Activated T-cell treated with anti-CD3 and anti-CD28 coated beads, Interleukin-2, amount 50 U/mL, for 4 hours (primary cell): ENCODE data around the gene FLVCR2. TPM values are rescaled to one million over a fixed set of nuclear protein-coding genes. Genes with fewer than 3 reads are reported as not detected.
"Not testable (repeated sequence)": the region's sequence is repeated elsewhere in the genome, so short reads cannot be mapped to it uniquely, and the experiment has no call there.

ENCODE experiments used
- ATAC-seq, 2 donors: fragments of 200-7000 bp; cut with Tn5 transposase; one replicate each; pipeline ENCODE4 v1.10.0; 2021
- DNase-seq: peaks from one replicate; pipeline ENCODE4 v3.0.0-alpha.2; 2020
- H3K27me3 Mint-ChIP-seq: one replicate; pipeline ENCODE4 v1.8.0; 2021; ENCODE audit warnings: low read depth, mixed read lengths
- H3K36me3 Mint-ChIP-seq: one replicate; pipeline ENCODE4 v1.8.0; 2022; ENCODE audit warnings: mixed read lengths; ENCODE audit not compliant: insufficient read depth
- H3K4me1 Mint-ChIP-seq: one replicate; pipeline ENCODE4 v1.8.0; 2021; ENCODE audit warnings: low read depth, mixed read lengths
- H3K4me3 Mint-ChIP-seq: one replicate; pipeline ENCODE4 v1.8.0; 2021; ENCODE audit warnings: mild to moderate bottlenecking, moderate library complexity, mixed read lengths
- H3K9me3 Mint-ChIP-seq: one replicate; pipeline ENCODE4 v1.8.0; 2021; ENCODE audit warnings: mixed read lengths
- total RNA-seq, 3 donors: library from RNA; stranded (reverse); gene quantifications; one replicate each; pipeline ENCODE4 v1.2.1, GENCODE V29; 2021

Gene FLVCR2
- total RNA-seq, 3 donors from 2014 or later = 1.5 to 5.3 (median 3.3) TPM

DNA sequence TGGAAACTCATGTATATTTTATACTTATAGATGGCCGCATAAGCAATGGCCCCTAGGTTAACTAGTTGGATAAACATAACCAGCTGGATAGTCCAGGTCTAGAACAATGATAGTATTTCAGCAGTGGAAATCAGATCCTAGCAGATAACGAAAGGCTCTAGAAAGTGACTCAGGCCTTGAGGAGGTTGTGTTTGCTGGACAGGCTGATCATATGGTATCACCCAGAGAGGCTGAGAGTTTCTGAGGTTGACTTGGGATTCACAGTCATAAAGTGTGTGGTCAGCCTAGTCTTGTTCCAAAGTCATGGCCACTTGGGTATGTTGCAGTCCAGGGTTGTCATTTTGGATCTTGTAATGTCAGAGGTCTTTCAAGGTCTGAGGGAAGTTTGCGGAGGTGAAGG lies 16.8 kb downstream of the FLVCR2 start:
- peaks cover 7% of the 10 kb centered on the region for H3K36me3 Mint-ChIP-seq
- no peaks in the 10 kb centered on the region for H3K4me1 Mint-ChIP-seq
- no peaks in the 10 kb centered on the region for H3K9me3 Mint-ChIP-seq
- H3K4me3 Mint-ChIP-seq = no peak overlapping the region
- ATAC-seq (no peak), DNase-seq (no peak)
- H3K27me3 Mint-ChIP-seq = no peaks in the 10 kb centered on the region

DNA sequence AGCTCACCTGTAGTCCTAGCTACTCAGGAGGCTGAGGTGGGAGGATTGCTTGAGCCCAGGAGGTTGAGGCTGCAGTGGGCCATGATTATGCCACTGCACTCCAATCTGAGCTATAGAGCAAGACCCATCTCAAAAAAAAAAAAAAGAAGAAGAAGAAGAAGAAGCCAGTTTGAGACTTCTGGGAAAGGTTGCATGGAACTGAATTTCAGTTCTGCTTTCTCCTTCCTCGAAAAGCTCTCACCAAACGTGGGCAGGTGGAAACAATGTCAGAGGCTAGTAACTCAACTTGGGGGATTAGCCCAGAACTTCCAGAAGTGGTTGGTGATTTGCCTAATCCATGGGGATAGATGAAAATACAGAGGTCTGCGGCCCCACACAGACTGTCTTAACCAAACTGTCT lies 18.7 kb downstream of the FLVCR2 start:
- H3K36me3 Mint-ChIP-seq = peaks cover 2% of the 10 kb centered on the region

DNA sequence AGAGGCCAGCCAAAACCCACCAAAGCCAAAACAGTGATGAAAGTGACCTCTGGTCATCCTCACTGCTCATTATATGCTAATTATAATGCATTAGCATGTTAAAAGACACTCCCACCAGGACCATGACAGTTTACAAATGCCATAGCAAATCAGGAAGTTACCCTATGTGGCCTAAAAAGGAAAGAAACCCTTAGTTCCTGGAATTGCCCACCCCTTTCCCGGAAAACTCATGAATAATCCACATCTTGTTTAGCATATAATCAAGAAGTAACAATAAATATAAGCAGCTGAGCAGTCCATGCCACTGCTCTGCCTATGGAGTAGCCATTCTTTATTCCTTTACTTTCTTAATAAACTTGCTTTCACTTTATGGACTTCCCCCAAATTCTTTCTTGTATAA lies 21.7 kb downstream of the FLVCR2 start:
- H3K36me3 Mint-ChIP-seq, ATAC-seq, H3K27me3 Mint-ChIP-seq, H3K4me1 Mint-ChIP-seq, DNase-seq, H3K9me3 Mint-ChIP-seq, H3K4me3 Mint-ChIP-seq: not testable (repeated sequence)

More for the DNA sequence above, 18.7 kb downstream of the FLVCR2 start:
- no peaks in the 10 kb centered on the region for H3K27me3 Mint-ChIP-seq
- no peaks in the 10 kb centered on the region for H3K4me1 Mint-ChIP-seq
- H3K4me3 Mint-ChIP-seq = no peak overlapping the region
- no peak for ATAC-seq
- H3K9me3 Mint-ChIP-seq = no peaks in the 10 kb centered on the region
- DNase-seq = no peak

DNA sequence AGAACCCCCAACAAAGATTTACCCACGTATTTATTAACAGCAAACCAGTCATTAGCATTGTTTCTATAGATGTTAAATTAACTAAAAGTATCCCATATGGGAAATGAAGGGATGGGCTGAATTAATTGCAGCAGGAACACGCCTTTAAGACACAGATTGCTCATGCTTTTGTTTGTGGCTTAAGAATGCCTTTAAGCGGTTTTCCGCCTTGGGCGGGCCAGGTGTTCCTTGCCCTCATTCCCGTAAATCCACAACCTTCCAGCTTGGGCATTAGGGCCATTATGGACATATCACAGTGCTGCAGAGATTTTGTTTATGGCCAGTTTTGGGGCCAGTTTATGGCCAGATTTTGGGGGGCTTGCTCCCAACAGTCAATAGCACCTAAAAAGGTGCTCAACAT lies 22.6 kb downstream of the FLVCR2 start:
- H3K4me3 Mint-ChIP-seq, H3K27me3 Mint-ChIP-seq, ATAC-seq, H3K4me1 Mint-ChIP-seq, DNase-seq, H3K9me3 Mint-ChIP-seq, H3K36me3 Mint-ChIP-seq: not testable (repeated sequence)

DNA sequence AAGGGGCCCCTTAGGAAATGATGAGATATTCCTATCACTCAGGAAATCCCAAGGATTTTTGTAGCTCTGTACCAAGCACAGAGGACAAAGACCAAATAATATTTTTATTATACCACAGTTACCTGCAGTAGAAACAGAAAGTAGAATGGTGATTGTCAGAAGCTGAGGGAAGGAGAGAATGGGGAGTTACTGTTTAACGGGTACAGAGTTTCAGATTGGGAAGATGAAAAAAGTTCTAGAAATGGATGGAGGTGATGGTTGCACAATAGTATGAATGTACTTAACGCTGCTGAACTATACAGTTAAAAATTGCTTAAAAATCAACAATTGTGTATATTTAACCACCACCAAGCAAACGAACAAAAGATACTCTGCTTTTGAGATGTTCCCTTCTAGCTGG lies 24.1 kb downstream of the FLVCR2 start:
- no peak for ATAC-seq
- Mint-ChIP-seq H3K27me3 (no peaks in the 10 kb centered on the region), H3K4me1 (no peaks in the 10 kb centered on the region), H3K9me3 (peaks cover 4% of the 10 kb centered on the region), H3K4me3 (no peak overlapping the region), H3K36me3 (peaks cover 3% of the 10 kb centered on the region)
- no peak for DNase-seq

GRCh38 chr14:75604979-75605851 lies 26.8 kb downstream of the FLVCR2 start:
- H3K9me3 Mint-ChIP-seq = peaks cover 6% of the 10 kb centered on the region
- H3K4me3 Mint-ChIP-seq = no peak overlapping the region
- ATAC-seq = no peak
- peaks cover 9% of the 10 kb centered on the region for H3K36me3 Mint-ChIP-seq
- no peak for DNase-seq
- H3K27me3 Mint-ChIP-seq = no peaks in the 10 kb centered on the region
- no peaks in the 10 kb centered on the region for H3K4me1 Mint-ChIP-seq

DNA sequence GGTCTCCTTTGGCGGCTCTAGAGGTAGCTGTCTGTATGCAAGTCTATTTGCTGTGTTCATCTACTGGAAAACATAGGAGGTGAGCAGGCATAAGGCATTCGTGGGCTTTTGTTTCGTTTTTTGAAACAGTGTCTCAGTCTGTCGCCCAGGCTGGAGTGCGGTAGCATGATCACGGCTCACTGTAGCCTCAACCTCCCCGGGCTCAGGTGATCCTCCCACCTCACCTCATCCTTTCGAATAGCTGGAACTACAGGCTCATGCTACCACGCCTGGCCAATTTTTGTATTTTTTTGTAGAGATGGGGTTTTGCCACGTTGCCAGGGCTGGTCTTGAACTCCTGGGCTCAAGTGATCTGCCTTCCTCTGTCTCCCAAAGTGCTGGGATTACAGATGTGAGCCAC lies 27.5 kb downstream of the FLVCR2 start:
- Mint-ChIP-seq H3K36me3 (peaks cover 9% of the 10 kb centered on the region), H3K9me3 (peaks cover 6% of the 10 kb centered on the region), H3K4me1 (no peaks in the 10 kb centered on the region), H3K4me3 (no peak overlapping the region), H3K27me3 (no peaks in the 10 kb centered on the region)
- ATAC-seq = no peak
- no peak for DNase-seq

- Mint-ChIP-seq H3K36me3 (peaks cover 9% of the 10 kb centered on the region), H3K27me3 (no peaks in the 10 kb centered on the region), H3K4me1 (no peaks in the 10 kb centered on the region), H3K4me3 (no peak overlapping the region), H3K9me3 (peaks cover 6% of the 10 kb centered on the region)
- no peak for DNase-seq
- no peak for ATAC-seq
These were observed 28.6 kb downstream of the FLVCR2 start for GRCh38 chr14:75607044-75607443.

DNA sequence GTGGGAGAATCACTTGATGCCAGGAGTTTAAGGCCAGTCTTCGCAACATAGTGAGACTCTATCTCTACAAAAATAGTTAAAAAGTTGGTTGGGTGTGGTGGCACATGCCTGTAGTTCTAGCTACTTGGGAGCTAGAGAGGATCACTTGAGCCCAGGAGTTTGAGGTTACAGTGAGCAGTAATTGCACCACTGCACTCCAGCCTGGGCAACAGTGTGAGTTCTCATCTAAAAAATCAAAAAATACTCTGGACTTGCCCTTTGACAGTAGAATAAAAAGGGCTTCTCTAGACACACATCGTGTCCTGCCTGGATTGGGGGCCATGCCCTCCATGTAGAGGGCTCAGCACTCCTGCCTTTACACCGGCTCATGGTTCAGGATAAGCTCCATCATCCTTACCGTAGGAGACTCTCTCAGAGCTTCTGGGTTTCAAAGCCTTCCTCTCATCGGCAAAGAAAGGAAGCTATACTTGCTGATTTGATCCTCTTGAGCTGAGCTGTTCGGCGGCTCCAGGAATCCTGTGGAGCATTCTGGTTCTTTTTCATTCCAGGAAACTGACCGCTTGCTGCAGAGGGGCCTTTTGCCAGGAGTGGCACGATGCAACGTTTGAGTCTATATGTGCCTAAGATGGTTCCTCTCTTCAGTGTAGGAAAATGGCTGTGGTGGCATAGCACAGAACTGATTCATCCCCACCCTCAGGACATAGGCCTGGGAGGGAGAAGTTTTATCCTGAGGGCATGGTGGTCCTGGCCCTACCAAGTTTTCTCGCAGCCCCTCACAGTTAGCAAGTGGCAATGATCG lies 29.6 kb downstream of the FLVCR2 start:
- DNase-seq (no peak), ATAC-seq (no peak)
- H3K9me3 Mint-ChIP-seq = peaks cover 6% of the 10 kb centered on the region
- H3K36me3 Mint-ChIP-seq = peaks cover 14% of the 10 kb centered on the region
- no peak overlapping the region for H3K4me3 Mint-ChIP-seq
- H3K27me3 Mint-ChIP-seq = no peaks in the 10 kb centered on the region
- no peaks in the 10 kb centered on the region for H3K4me1 Mint-ChIP-seq

- Mint-ChIP-seq H3K27me3 (no peaks in the 10 kb centered on the region), H3K36me3 (peaks cover 15% of the 10 kb centered on the region), H3K4me3 (no peak overlapping the region), H3K9me3 (peaks cover 6% of the 10 kb centered on the region), H3K4me1 (no peaks in the 10 kb centered on the region)
- DNase-seq (no peak), ATAC-seq (no peak)
These were observed 30.7 kb downstream of the FLVCR2 start for GRCh38 chr14:75609116-75609515.

DNA sequence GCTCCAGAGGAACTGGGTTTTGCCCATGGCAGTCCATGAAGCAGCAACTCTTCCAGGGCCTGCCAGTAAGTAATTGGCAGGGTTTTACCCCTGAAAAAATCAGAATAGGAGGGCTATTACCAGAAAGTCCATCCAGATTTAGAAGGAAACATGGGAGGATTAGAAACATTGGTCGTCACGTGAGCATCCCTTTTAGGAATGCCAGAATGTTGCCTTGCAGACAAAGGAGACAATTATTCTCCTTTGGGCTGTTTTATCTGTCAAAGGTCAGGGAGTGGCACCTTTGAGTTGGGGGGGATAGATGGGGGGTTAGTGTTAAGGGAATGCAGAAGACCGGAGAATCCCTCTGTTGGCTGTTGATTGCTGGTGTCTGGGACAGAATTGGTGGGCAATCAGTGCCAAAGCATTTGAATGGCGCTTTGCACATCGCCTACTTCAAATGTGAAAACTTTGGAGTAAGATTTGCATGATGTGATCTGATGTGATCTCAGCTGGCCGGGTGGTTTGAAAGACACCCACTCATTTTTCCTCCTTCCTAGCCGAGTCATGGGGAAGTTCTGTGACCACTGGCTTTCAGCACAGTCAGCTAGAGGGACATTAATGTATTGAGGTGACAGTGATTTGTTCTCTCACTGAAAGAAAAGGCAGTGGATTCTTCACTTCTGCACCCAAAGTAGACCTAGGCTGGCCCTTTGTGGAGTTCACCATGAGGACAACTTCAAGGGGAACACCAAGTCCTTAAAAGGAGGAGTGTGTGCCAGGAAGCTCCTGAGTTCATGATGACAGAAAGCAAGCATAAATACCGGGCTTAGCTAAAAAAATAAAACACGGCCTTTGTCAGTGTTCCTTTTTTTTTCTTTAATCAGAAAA lies 31.4 kb downstream of the FLVCR2 start:
- ATAC-seq = no peak
- DNase-seq = no peak
- H3K9me3 Mint-ChIP-seq = peaks cover 11% of the 10 kb centered on the region
- H3K4me1 Mint-ChIP-seq = no peaks in the 10 kb centered on the region
- H3K27me3 Mint-ChIP-seq = no peaks in the 10 kb centered on the region
- no peak overlapping the region for H3K4me3 Mint-ChIP-seq
- peaks cover 20% of the 10 kb centered on the region for H3K36me3 Mint-ChIP-seq

GRCh38 chr14:75610834-75611233 lies 32.4 kb downstream of the FLVCR2 start:
- H3K4me1 Mint-ChIP-seq = no peaks in the 10 kb centered on the region

GRCh38 chr14:75612157-75612556 lies 33.7 kb downstream of the FLVCR2 start:
- peaks cover 20% of the 10 kb centered on the region for H3K36me3 Mint-ChIP-seq
- no peaks in the 10 kb centered on the region for H3K27me3 Mint-ChIP-seq
- no peak for ATAC-seq

More at GRCh38 chr14:75610834-75611233, 32.4 kb downstream of the FLVCR2 start:
- Mint-ChIP-seq H3K9me3 (peaks cover 11% of the 10 kb centered on the region), H3K36me3 (peaks cover 20% of the 10 kb centered on the region), H3K4me3 (no peak overlapping the region), H3K27me3 (no peaks in the 10 kb centered on the region)
- ATAC-seq = no peak
- no peak for DNase-seq

DNA sequence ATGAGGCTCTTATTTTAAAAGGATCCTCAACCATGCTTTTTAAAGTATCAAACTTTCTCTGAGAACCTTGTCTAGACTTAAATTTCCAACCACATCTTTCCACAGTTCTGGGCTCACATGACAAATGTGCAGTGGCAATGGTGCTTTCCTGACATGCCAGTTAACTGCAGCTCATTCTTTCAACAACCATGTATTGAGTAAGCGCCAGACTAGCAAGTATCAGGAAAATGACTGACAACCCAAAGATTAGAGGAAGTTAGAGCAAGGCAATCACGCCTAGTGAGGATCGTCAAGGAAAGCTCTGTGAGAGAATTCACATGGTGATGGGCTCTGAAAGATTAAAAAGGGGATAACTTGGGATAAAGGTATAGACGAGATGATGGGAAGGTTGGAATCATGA lies 35.8 kb downstream of the FLVCR2 start:
- ATAC-seq (no peak), DNase-seq (no peak)
- Mint-ChIP-seq H3K27me3 (no peaks in the 10 kb centered on the region), H3K36me3 (peaks cover 11% of the 10 kb centered on the region), H3K9me3 (peaks cover 5% of the 10 kb centered on the region), H3K4me3 (no peak overlapping the region), H3K4me1 (no peaks in the 10 kb centered on the region)

More at GRCh38 chr14:75612157-75612556, 33.7 kb downstream of the FLVCR2 start:
- no peak overlapping the region for H3K4me3 Mint-ChIP-seq
- no peak for DNase-seq
- peaks cover 11% of the 10 kb centered on the region for H3K9me3 Mint-ChIP-seq
- no peaks in the 10 kb centered on the region for H3K4me1 Mint-ChIP-seq
